Measurements from ENCODE around the gene CHRM2. TPM values are rescaled to one million over a fixed set of nuclear protein-coding genes. Genes with fewer than 3 reads are reported as not detected.
A peak's percentile ranks its signal among the peaks of the same experiment; 100 is the strongest.
"Not testable (repeated sequence)": the region's sequence is repeated elsewhere in the genome, so short reads cannot be mapped to it uniquely, and the experiment has no call there.

The CHRM2 gene
- total RNA-seq (10 to 100 TPM in 3 of 5 donors, 1 to 10 TPM in 2; 4.1 to 50.9 (median 17.5) TPM), polyA plus RNA-seq (1 to 10 TPM in 1 of 3 donors, under 1 TPM in 1, not detected in 1; 0.19 to 1.7 TPM)
- long read RNA-seq, donor 1, full-length matches to known transcripts = 1 of 1 reads
- long read RNA-seq, donor 1, partial matches to known transcripts = 0 of 1 reads
- long read RNA-seq, donor 1, other reads (novel, unspliced or antisense) = 0 of 1 reads
- long read RNA-seq, donor 2, full-length matches to known transcripts = 1 of 1 reads
- long read RNA-seq, donor 2, partial matches to known transcripts = 0 of 1 reads
- long read RNA-seq, donor 2, other reads (novel, unspliced or antisense) = 0 of 1 reads
- long read RNA-seq, donor 3, full-length matches to known transcripts = 2 of 2 reads
- long read RNA-seq, donor 3, partial matches to known transcripts = 0 of 2 reads
- long read RNA-seq, donor 3, other reads (novel, unspliced or antisense) = 0 of 2 reads
- long read RNA-seq, donor 4 = 0 reads
- long read RNA-seq, donor 5, full-length matches to known transcripts = 2 of 2 reads
- long read RNA-seq, donor 5, partial matches to known transcripts = 0 of 2 reads
- long read RNA-seq, donor 5, other reads (novel, unspliced or antisense) = 0 of 2 reads
- long read RNA-seq, donor 6, full-length matches to known transcripts = 2 of 2 reads
- long read RNA-seq, donor 6, partial matches to known transcripts = 0 of 2 reads
- long read RNA-seq, donor 6, other reads (novel, unspliced or antisense) = 0 of 2 reads
- long read RNA-seq, donor 7, full-length matches to known transcripts = 2 of 2 reads
- long read RNA-seq, donor 7, partial matches to known transcripts = 0 of 2 reads
- long read RNA-seq, donor 7, other reads (novel, unspliced or antisense) = 0 of 2 reads
- long read RNA-seq, donor 8, full-length matches to known transcripts = 1 of 1 reads
- long read RNA-seq, donor 8, partial matches to known transcripts = 0 of 1 reads
- long read RNA-seq, donor 8, other reads (novel, unspliced or antisense) = 0 of 1 reads
- long read RNA-seq, donor 9, partial matches to known transcripts = 5 of 5 reads
- long read RNA-seq, donor 9, other reads (novel, unspliced or antisense) = 0 of 5 reads
- long read RNA-seq, donor 10, full-length matches to known transcripts = 1 of 1 reads
- long read RNA-seq, donor 10, partial matches to known transcripts = 0 of 1 reads
- long read RNA-seq, donor 10, other reads (novel, unspliced or antisense) = 0 of 1 reads

DNA sequence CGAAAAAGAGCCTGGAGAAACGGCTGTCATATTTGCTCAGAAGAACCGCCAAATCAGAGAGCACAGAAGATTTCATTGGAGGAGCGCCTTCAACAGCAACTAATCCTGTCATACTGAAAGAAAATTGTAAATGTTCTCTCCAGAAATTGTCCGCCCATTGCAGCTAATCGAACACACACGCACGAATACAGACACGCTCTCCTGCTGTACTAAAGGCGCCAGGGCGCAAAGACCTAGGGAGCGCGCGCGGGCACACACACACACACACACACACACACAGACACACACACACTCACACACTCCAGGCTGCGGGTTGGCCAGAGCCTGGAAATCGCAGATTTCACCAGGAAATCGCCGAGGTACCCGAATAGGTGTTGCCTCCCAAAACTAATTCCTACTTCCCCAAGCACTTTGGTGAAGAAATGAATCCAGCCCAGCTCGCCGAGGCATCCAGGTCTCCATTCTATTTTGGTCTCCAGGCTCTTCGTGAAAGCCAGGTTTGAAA, at the start of gene CHRM2:
TSS of gene CHRM2 (plus strand) at position 157 of the 505 bp plus-strand sequence. CDS start 146,214 bp downstream, outside the sequence.
- Histone ChIP-seq H3K36me3 (no peaks in the 10 kb centered on the region), H3K4me3 (peak within 1 kb of the TSS; percentile 50 to 55 (median 52)), H3K27me3 (peaks cover 0 to 45% (median 35%) of the 10 kb centered on the region in 3 donors), H3K4me1 (peaks cover 0 to 40% (median 34%) of the 10 kb centered on the region in 4 donors), H3K9me3 (no peaks in the 10 kb centered on the region), H3K27ac (peak within 1 kb of the TSS in 4 of 5 donors; percentile 20 to 55 (median 48))
- no peak for TF ChIP-seq EP300 (IDR thresholded peaks at IDR 0.05)
- TF ChIP-seq POLR2AphosphoS5 (IDR thresholded peaks at IDR 0.05) = no peak
- TF ChIP-seq, protein P1, sequence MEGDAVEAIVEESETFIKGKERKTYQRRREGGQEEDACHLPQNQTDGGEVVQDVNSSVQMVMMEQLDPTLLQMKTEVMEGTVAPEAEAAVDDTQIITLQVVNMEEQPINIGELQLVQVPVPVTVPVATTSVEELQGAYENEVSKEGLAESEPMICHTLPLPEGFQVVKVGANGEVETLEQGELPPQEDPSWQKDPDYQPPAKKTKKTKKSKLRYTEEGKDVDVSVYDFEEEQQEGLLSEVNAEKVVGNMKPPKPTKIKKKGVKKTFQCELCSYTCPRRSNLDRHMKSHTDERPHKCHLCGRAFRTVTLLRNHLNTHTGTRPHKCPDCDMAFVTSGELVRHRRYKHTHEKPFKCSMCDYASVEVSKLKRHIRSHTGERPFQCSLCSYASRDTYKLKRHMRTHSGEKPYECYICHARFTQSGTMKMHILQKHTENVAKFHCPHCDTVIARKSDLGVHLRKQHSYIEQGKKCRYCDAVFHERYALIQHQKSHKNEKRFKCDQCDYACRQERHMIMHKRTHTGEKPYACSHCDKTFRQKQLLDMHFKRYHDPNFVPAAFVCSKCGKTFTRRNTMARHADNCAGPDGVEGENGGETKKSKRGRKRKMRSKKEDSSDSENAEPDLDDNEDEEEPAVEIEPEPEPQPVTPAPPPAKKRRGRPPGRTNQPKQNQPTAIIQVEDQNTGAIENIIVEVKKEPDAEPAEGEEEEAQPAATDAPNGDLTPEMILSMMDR (IDR thresholded peaks at IDR 0.05) = no peak
- no peak for TF ChIP-seq POLR2A (IDR thresholded peaks at IDR 0.05)
- peak in 1 of 2 donors; percentile 62 for DNase-seq
- whole genome bisulfite sequencing, 5 donors = 2 to 4% (median 3%) methylated on average over 20 to 23 of the region's 23 CpGs
- intact Hi-C loops (cut with DNase I; ENCODE audit: low total_unique reads) = no loop called here

DNA sequence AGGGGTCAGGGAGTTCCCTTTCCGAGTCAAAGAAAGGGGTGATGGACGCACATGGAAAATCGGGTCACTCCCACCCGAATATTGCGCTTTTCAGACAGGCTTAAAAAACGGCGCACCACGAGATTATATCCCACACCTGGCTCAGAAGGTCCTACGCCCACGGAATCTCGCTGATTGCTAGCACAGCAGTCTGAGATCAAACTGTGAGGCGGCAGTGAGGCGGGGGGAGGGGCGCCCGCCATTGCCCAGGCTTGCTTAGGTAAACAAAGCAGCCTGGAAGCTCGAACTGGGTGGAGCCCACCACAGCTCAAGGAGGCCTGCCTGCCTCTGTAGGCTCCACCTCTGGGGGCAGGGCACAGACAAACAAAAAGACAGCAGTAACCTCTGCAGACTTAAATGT, 37.1 kb upstream of the CHRM2 start:
- H3K9me3 ChIP-seq; H3K4me1 ChIP-seq; H3K27ac ChIP-seq; H3K27me3 ChIP-seq; H3K4me3 ChIP-seq; intact Hi-C loops (cut with DNase I; ENCODE audit: low total_unique reads); DNase-seq; H3K36me3 ChIP-seq: not testable (repeated sequence)
- 25 to 86% (median 55%) methylated on average over 1 to 14 of the region's 16 CpGs for WGBS, 5 donors

DNA sequence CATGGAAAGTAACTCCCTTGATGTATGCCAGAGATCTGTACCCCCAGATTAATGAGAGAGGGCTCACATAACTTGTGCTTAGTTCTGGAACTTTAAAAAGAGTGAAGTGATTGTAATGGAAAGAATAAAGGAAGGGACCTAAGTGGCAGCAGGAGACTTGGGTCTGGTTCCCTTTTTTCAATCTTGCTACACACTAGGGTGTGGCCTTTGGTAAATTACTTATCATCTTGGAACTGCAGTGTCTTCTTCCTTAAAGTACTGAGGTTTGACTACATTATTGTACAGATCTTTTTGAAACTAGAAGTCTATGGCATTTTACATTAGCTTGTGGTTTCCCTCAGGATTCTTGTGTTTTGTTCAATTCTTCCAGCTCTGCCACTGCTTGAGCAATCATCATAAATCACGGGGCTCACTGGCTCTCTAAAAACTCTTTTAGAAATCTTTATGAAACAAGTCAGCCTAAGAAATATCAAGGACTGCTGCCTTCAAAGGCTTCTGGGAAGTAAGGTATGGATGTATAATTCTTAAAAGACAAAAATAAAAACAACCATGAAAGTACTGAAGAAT, 22.5 kb upstream of the CHRM2 start:
- no peak for TF ChIP-seq EP300 (IDR thresholded peaks at IDR 0.05)
- TF ChIP-seq, protein P1 (IDR thresholded peaks at IDR 0.05) = no peak
- TF ChIP-seq POLR2A (IDR thresholded peaks at IDR 0.05) = no peak
- TF ChIP-seq POLR2AphosphoS5 (IDR thresholded peaks at IDR 0.05) = no peak
- 48 to 81% (median 58%) methylated on average over 1 of the region's 1 CpG for WGBS, 5 donors
- intact Hi-C loops (cut with DNase I; ENCODE audit: low total_unique reads) = no loop called here
- no peaks in the 10 kb centered on the region for H3K27me3 ChIP-seq
- no peaks in the 10 kb centered on the region for H3K9me3 ChIP-seq
- H3K36me3 ChIP-seq = no peaks in the 10 kb centered on the region
- DNase-seq = no peak
- no peak overlapping the region for H3K27ac ChIP-seq
- H3K4me3 ChIP-seq = no peak overlapping the region
- no peaks in the 10 kb centered on the region for H3K4me1 ChIP-seq

DNA sequence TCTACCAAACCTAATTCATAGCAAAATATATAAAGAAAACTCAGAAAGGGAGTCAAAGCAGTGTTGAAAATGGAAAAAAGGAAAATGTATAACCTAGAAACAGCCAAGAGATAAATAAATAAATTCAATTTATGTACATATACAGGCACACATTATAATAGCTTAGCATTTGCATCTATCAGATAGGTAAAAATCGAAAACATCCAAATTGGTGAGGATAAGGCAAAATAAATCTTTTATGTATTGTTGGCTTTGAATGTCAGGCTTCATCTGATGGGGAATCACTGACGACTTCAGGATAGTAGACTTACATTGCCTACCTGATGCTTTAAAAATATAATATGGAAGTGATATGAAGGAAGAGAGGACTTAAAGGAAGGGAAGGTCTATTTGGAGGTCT, 20.6 kb upstream of the CHRM2 start:
- no peak overlapping the region for H3K27ac ChIP-seq
- H3K9me3 ChIP-seq = no peaks in the 10 kb centered on the region
- 73 to 85% (median 76%) methylated on average over 2 of the region's 2 CpGs for WGBS, 5 donors
- intact Hi-C loops (cut with DNase I; ENCODE audit: low total_unique reads) = no loop called here
- no peaks in the 10 kb centered on the region for H3K36me3 ChIP-seq
- no peaks in the 10 kb centered on the region for H3K4me1 ChIP-seq
- no peaks in the 10 kb centered on the region for H3K27me3 ChIP-seq
- TF ChIP-seq EP300 (IDR thresholded peaks at IDR 0.05) (no peak), POLR2AphosphoS5 (IDR thresholded peaks at IDR 0.05) (no peak), POLR2A (IDR thresholded peaks at IDR 0.05) (no peak)
- TF ChIP-seq, protein P1 (IDR thresholded peaks at IDR 0.05) = no peak
- no peak for DNase-seq
- H3K4me3 ChIP-seq = no peak overlapping the region
